B cell (primary cell): ENCODE measurements around the gene SAT1. TPM values are rescaled to one million over a fixed set of nuclear protein-coding genes. Genes with fewer than 3 reads are reported as not detected.

ENCODE experiments used
- ATAC-seq: fragments of 200-7000 bp; cut with Tn5 transposase; one replicate; pipeline ENCODE4 v1.10.0; 2021; ENCODE audit warnings: low read depth, mild to moderate bottlenecking, moderate number of reproducible peaks, moderate library complexity
- CTCF ChIA-PET: fragments of 350-600 bp; sonication (Branson Sonifier 250); formaldehyde crosslinking; loops from one replicate; lab custom pipeline; 2021; ENCODE audit warnings: antibody characterized with exemption, inconsistent platforms; lab: Charles Lee
- POLR2A ChIA-PET: fragments of 350-600 bp; sonication (Branson Sonifier 250); formaldehyde crosslinking; loops from one replicate; lab custom pipeline; 2021; ENCODE audit warnings: antibody characterized with exemption; lab: Charles Lee
- DNase-seq: peaks from one replicate; pipeline ENCODE4 v3.0.0; 2013
- H2AFZ ChIP-seq: 2 replicates; pipeline ENCODE4 v1.6.1; 2012; ENCODE audit warnings: mild to moderate bottlenecking, low read depth, low read length; ENCODE audit not compliant: insufficient read depth, poor library complexity, severe bottlenecking
- H3K27ac ChIP-seq, 2 donors: 1 replicate in 1 of 2; 2 replicates in 1 of 2; pipeline ENCODE4 v1.5.1; 2012 to 2013; ENCODE audit warnings: low read length in 2 of 2, mild to moderate bottlenecking in 2 of 2, moderate library complexity in 1 of 2
- H3K27me3 ChIP-seq, 4 experiments: fragments of 200-600 bp in 1 of 4; sonication (generic) in 1 of 4; replicated peaks in 1 of 4; 1 replicate in 2 of 4; 2 replicates in 2 of 4; pipeline versions ENCODE4 v1.6.1 to v1.7.0; 2013 to 2016; ENCODE audit warnings: low read length in 3 of 4, mild to moderate bottlenecking in 2 of 4, mixed read lengths in 1 of 4, moderate library complexity in 1 of 4; ENCODE audit not compliant: insufficient read depth in 4 of 4, control insufficient read depth in 3 of 4; ENCODE audit errors: control extremely low read depth in 1 of 4
- H3K36me3 ChIP-seq, 2 experiments: replicated peaks in 1 of 2; 1 replicate in 1 of 2; 2 replicates in 1 of 2; pipeline versions ENCODE4 v1.6.1 to v1.7.1; 2013; ENCODE audit warnings: low read length in 1 of 2; ENCODE audit not compliant: insufficient read depth in 2 of 2, control insufficient read depth in 1 of 2; ENCODE audit errors: control extremely low read depth in 1 of 2, extremely low read depth in 1 of 2
- H3K4me1 ChIP-seq, 2 donors: fragments of 200-600 bp in 1 of 2; sonication (generic) in 1 of 2; 1 replicate in 1 of 2; 2 replicates in 1 of 2; pipeline versions ENCODE4 v1.5.1 to v1.6.1; 2013 to 2017; ENCODE audit warnings: low read length in 2 of 2; ENCODE audit not compliant: control insufficient read depth in 2 of 2, insufficient read depth in 2 of 2
- H3K4me2 ChIP-seq: replicated peaks from 2 replicates; pipeline ENCODE3; 2012; ENCODE audit warnings: mild to moderate bottlenecking, low read depth, low read length; ENCODE audit not compliant: poor library complexity, severe bottlenecking
- H3K4me3 ChIP-seq, 5 experiments: fragments of 200-600 bp in 1 of 5; sonication (generic) in 1 of 5; 1 replicate in 3 of 5; 2 replicates in 2 of 5; pipeline versions ENCODE4 v1.5.1 to v1.7.0; 2011 to 2016; ENCODE audit warnings: low read length in 4 of 5, mild to moderate bottlenecking in 4 of 5, low read depth in 2 of 5, control low read depth in 1 of 5, moderate library complexity in 1 of 5; ENCODE audit not compliant: insufficient read depth in 1 of 5; ENCODE audit errors: control extremely low read depth in 1 of 5, extremely low read depth in 1 of 5
- H3K79me2 ChIP-seq: fragments of 200-600 bp; sonication (generic); one replicate; pipeline ENCODE4 v1.6.0; 2016; ENCODE audit warnings: low read length; ENCODE audit not compliant: control insufficient read depth, insufficient read depth
- H3K9ac ChIP-seq: fragments of 200-600 bp; sonication (generic); 2 replicates; pipeline ENCODE4 v1.6.1; 2017; ENCODE audit warnings: mild to moderate bottlenecking, low read length, moderate library complexity
- H3K9me3 ChIP-seq, 3 donors: one replicate each; pipeline versions ENCODE4 v1.6.1 to v1.7.1; 2013; ENCODE audit warnings: low read length in 2 of 3; ENCODE audit not compliant: control insufficient read depth in 2 of 3, insufficient read depth in 1 of 3; ENCODE audit errors: control extremely low read depth in 1 of 3
- H4K20me1 ChIP-seq: 2 replicates; pipeline ENCODE4 v1.6.0; 2012; ENCODE audit warnings: mild to moderate bottlenecking, low read length; ENCODE audit not compliant: insufficient read depth, control insufficient read depth, poor library complexity, severe bottlenecking
- H3K27ac Mint-ChIP-seq: one replicate; pipeline ENCODE4 v1.8.0; 2021; ENCODE audit warnings: mixed read lengths
- H3K27me3 Mint-ChIP-seq: one replicate; pipeline ENCODE4 v1.8.0; 2021; ENCODE audit warnings: mixed read lengths
- H3K4me1 Mint-ChIP-seq: one replicate; pipeline ENCODE4 v1.8.0; 2021; ENCODE audit warnings: mixed read lengths
- H3K4me3 Mint-ChIP-seq: one replicate; pipeline ENCODE4 v1.8.0; 2021; ENCODE audit warnings: mixed read lengths
- H3K9me3 Mint-ChIP-seq: one replicate; pipeline ENCODE4 v1.8.0; 2022; ENCODE audit warnings: mixed read lengths; ENCODE audit not compliant: insufficient read depth
- CTCF ChIP-seq: fragments of 200-600 bp; IDR thresholded peaks from one replicate; pipeline ENCODE4 v1.8.0; 2022; ENCODE audit warnings: antibody characterized with exemption, mild to moderate bottlenecking
- EZH2 ChIP-seq: IDR thresholded peaks from 2 replicates; pipeline ENCODE4 v1.6.1; 2012; ENCODE audit warnings: borderline replicate concordance, low read depth, mild to moderate bottlenecking, moderate library complexity, low read length; ENCODE audit not compliant: insufficient read depth, poor library complexity, severe bottlenecking
- WGBS: methylation state at CpG from one replicate; pipeline ENCODE4 v1.1.5; 2013; ENCODE audit warnings: missing lambda C conversion rate; ENCODE audit not compliant: insufficient coverage; 5-methylcytosine and 5-hydroxymethylcytosine counted together
- intact Hi-C: fragments of 100-400 bp; cut with micrococcal nuclease; formaldehyde crosslinking; loops from one replicate; pipeline ENCODE4 v1.10.0; 2022
- polyA plus RNA-seq: library from polyadenylated mRNA; depleted of rRNA; stranded (reverse); fragments of >200 nt; gene quantifications from 2 replicates; pipeline ENCODE4 v1.2.3, GENCODE V29; 2012
- total RNA-seq, 2 donors: library from RNA; stranded (reverse); fragments of 120-200 nt in 1 of 2; gene quantifications; 1 replicate in 1 of 2; 2 replicates in 1 of 2; pipeline versions ENCODE4 v1.2.3 to v1.2.4, GENCODE V29; 2013 to 2022

Gene SAT1
- total and polyA plus RNA-seq, 2 donors (not counting 1 experiment from before 2014, with no cell fraction given), result 172 to 479 TPM

DNA sequence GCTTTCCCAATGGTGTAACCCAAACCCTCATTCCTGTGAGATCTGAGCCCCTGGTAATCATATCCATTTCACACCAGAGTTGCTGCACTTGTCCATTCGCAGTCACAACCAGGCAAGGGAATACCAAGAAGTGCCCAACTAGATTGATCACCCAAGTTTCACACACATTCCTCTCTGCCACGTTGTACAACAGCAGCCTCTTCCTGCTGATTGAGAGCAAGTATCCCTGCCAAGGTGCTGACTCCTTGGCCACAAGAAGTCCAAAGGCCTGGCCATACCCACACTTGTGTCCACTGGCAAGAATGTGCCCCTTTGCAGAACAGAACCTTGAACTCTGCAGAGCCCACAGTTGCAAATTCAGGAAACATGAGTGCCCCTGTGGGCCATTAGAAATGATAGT, 33.4 kb upstream of the SAT1 start:
- Histone ChIP-seq H3K4me3 (no peak overlapping the region), H3K4me2 (no peak overlapping the region), H3K27ac (no peak overlapping the region), H4K20me1 (no peaks in the 10 kb centered on the region), H2AFZ (no peak overlapping the region), H3K9me3 (no peaks in the 10 kb centered on the region), H3K79me2 (no peaks in the 10 kb centered on the region), H3K4me1 (peaks cover 3% of the 10 kb centered on the region in 2 donors), H3K36me3 (no peaks in the 10 kb centered on the region), H3K27me3 (no peaks in the 10 kb centered on the region), H3K9ac (no peak overlapping the region)
- no peak for TF ChIP-seq CTCF
- TF ChIP-seq EZH2, result no peak
- H3K27me3 Mint-ChIP-seq, result no peaks in the 10 kb centered on the region
- POLR2A ChIA-PET, result no interaction called here
- intact Hi-C loops, result loop anchor here (10.0 kb wide), 1 partner anchor 275 kb away; the partner anchor contains the start of gene KLHL15
- DNase-seq (no peak), ATAC-seq (no peak)
- H3K4me3 Mint-ChIP-seq, result no peak overlapping the region
- no peak overlapping the region for H3K27ac Mint-ChIP-seq
- H3K4me1 Mint-ChIP-seq, result peaks cover 8% of the 10 kb centered on the region
- no peaks in the 10 kb centered on the region for H3K9me3 Mint-ChIP-seq
- WGBS, result 100% methylated on average over 2 of the region's 2 CpGs
- CTCF ChIA-PET, result no interaction called here

DNA sequence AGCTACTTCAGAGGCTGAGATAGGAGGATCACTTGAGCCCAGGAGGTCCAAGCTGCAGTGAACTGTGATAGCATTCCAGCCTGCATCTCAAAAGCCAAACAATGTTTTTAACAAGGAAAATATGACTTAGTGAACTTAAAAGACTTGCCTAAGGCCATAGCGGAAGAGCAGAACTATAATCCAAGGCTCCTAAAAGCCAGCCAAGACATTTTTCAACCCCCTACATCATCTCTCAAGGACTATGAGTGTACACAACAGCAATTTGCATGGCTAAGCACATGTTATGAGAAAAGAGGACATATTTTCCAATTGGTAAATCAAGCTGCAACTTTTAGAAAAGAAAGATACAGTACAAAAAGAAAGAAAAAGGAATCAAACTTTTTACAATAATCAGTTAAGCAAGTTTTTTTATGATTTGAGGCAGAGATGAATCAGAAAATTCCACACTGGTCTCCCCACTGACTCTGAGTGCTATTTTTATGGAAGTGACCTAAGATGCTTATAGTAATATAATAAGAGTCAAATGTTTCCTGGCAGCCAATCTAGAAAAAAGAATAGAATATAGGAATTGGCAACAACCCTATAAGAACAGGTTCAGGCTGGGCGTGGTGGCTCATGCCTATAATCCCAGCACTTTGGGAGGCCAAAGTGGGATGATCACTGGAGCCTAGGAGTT, 30.1 kb upstream of the SAT1 start:
- no CpG with 5 or more reads among the region's 2 CpGs for WGBS
- no peak overlapping the region for H3K27ac Mint-ChIP-seq
- no peaks in the 10 kb centered on the region for H3K9me3 Mint-ChIP-seq
- H3K4me3 Mint-ChIP-seq, result no peak overlapping the region
- ATAC-seq (no peak), DNase-seq (no peak)
- Histone ChIP-seq H3K9ac (no peak overlapping the region), H3K79me2 (no peaks in the 10 kb centered on the region), H3K4me3 (no peak overlapping the region), H3K4me2 (no peak overlapping the region), H4K20me1 (no peaks in the 10 kb centered on the region), H3K27ac (no peak overlapping the region), H2AFZ (no peak overlapping the region), H3K4me1 (peaks cover 0 to 3% of the 10 kb centered on the region in 2 donors), H3K27me3 (no peaks in the 10 kb centered on the region), H3K9me3 (no peaks in the 10 kb centered on the region), H3K36me3 (no peaks in the 10 kb centered on the region)
- no peaks in the 10 kb centered on the region for H3K27me3 Mint-ChIP-seq
- TF ChIP-seq EZH2 (no peak), CTCF (no peak)
- CTCF ChIA-PET, result interaction anchor here (1.0 to 2.5 kb wide), 2 partner anchors 149 kb away, joined by 4 to 14 read pairs; no protein-coding TSS in a partner anchor
- H3K4me1 Mint-ChIP-seq, result peaks cover 3% of the 10 kb centered on the region
- intact Hi-C loops, result no loop called here
- POLR2A ChIA-PET, result no interaction called here
